Activated CD8-positive, alpha-beta T cell treated with anti-CD3 and anti-CD28 coated beads for 36 hours (primary cell): ENCODE results near the gene GPATCH8. TPM values are rescaled to one million over a fixed set of nuclear protein-coding genes. Genes with fewer than 3 reads are reported as not detected.

Source experiments
- ATAC-seq: fragments of 200-7000 bp; cut with Tn5 transposase; one replicate; pipeline ENCODE4 v1.10.0; 2021; ENCODE audit warnings: mild to moderate bottlenecking, moderate library complexity
- CTCF ChIA-PET: fragments of 350-600 bp; sonication (Branson Sonifier 250); formaldehyde crosslinking; loops from one replicate; lab custom pipeline; 2021; ENCODE audit warnings: antibody characterized with exemption; lab: Charles Lee
- POLR2A ChIA-PET: fragments of 350-600 bp; sonication (Branson Sonifier 250); formaldehyde crosslinking; loops from one replicate; lab custom pipeline; 2021; ENCODE audit warnings: antibody characterized with exemption; lab: Charles Lee
- DNase-seq: peaks from one replicate; pipeline ENCODE4 v3.0.0-alpha.2; 2020
- H3K27ac Mint-ChIP-seq: one replicate; pipeline ENCODE4 v1.8.0; 2021; ENCODE audit warnings: mild to moderate bottlenecking, mixed read lengths
- H3K27me3 Mint-ChIP-seq: one replicate; pipeline ENCODE4 v1.8.0; 2021; ENCODE audit warnings: mixed read lengths
- H3K36me3 Mint-ChIP-seq: one replicate; pipeline ENCODE4 v1.8.0; 2021; ENCODE audit warnings: low read depth, mixed read lengths
- H3K4me1 Mint-ChIP-seq: one replicate; pipeline ENCODE4 v1.8.0; 2021; ENCODE audit warnings: low read depth, mixed read lengths
- H3K4me3 Mint-ChIP-seq: one replicate; pipeline ENCODE4 v1.8.0; 2021; ENCODE audit warnings: mild to moderate bottlenecking, moderate library complexity, mixed read lengths
- H3K9me3 Mint-ChIP-seq: one replicate; pipeline ENCODE4 v1.8.0; 2021; ENCODE audit warnings: mixed read lengths
- CTCF ChIP-seq: fragments of 200-600 bp; IDR thresholded peaks from one replicate; pipeline ENCODE4 v1.8.0; 2022; ENCODE audit warnings: antibody characterized with exemption, mild to moderate bottlenecking
- intact Hi-C: fragments of 100-400 bp; cut with micrococcal nuclease; formaldehyde crosslinking; loops from one replicate; pipeline ENCODE4 v1.10.0; 2022
- total RNA-seq, 2 experiments: library from RNA; stranded (reverse); gene quantifications; one replicate each; pipeline ENCODE4 v1.2.3, GENCODE V29; 2021

GPATCH8 gene
- total RNA-seq, 2 experiments from 2014 or later: 34.0 to 36.8 TPM

GRCh38 chr17:44359006-44359405, 144.2 kb downstream of the GPATCH8 start:
- DNase-seq (no peak), ATAC-seq (no peak)
- Mint-ChIP-seq H3K36me3 (no peaks in the 10 kb centered on the region), H3K4me3 (no peak overlapping the region), H3K27ac (no peak overlapping the region), H3K9me3 (no peaks in the 10 kb centered on the region), H3K4me1 (peaks cover 2% of the 10 kb centered on the region), H3K27me3 (peaks cover 2% of the 10 kb centered on the region)
- TF ChIP-seq CTCF: no peak
- ChIA-PET POLR2A (no interaction called here), CTCF (interaction anchor here (1.2 to 5.2 kb wide), 9 partner anchors 7 to 164 kb away, joined by 3 to 51 read pairs (median 5); partner anchors contain the start of gene GRN)
- intact Hi-C loops: no loop called here

GRCh38 chr17:44358066-44358465, 145.1 kb downstream of the GPATCH8 start:
- peaks cover 2% of the 10 kb centered on the region for H3K27me3 Mint-ChIP-seq
- no peak overlapping the region for H3K4me3 Mint-ChIP-seq
- no peaks in the 10 kb centered on the region for H3K4me1 Mint-ChIP-seq
- POLR2A ChIA-PET: interaction anchor here (1.0 to 1.6 kb wide), 2 partner anchors 137 to 148 kb away, joined by 3 to 4 read pairs; no protein-coding TSS in a partner anchor
- ATAC-seq (no peak), DNase-seq (no peak)
- no peak overlapping the region for H3K27ac Mint-ChIP-seq
- no peaks in the 10 kb centered on the region for H3K9me3 Mint-ChIP-seq
- H3K36me3 Mint-ChIP-seq: no peaks in the 10 kb centered on the region
- CTCF ChIA-PET: interaction anchor here (0.8 to 3.5 kb wide), 10 partner anchors 9 to 165 kb away, joined by 3 to 14 read pairs (median 4); partner anchors contain the start of gene GRN
- intact Hi-C loops: no loop called here
- no peak for TF ChIP-seq CTCF

- Mint-ChIP-seq H3K36me3 (peaks cover 2% of the 10 kb centered on the region), H3K4me3 (no peak overlapping the region), H3K9me3 (no peaks in the 10 kb centered on the region), H3K27me3 (no peaks in the 10 kb centered on the region), H3K4me1 (no peaks in the 10 kb centered on the region), H3K27ac (no peak overlapping the region)
- ChIA-PET CTCF (interaction anchor here (1.2 to 3.5 kb wide), 4 partner anchors 11 to 19 kb away, joined by 4 to 14 read pairs (median 9); partner anchors contain the start of gene GRN), POLR2A (interaction anchor here (1.5 kb wide), 1 partner anchor 21 kb away, joined by 3 read pairs; no protein-coding TSS in a partner anchor)
- no peak for TF ChIP-seq CTCF
- no peak for ATAC-seq
- DNase-seq: no peak
- intact Hi-C loops: no loop called here
Observed at GRCh38 chr17:44356241-44356640, 147.0 kb downstream of the GPATCH8 start.

- Mint-ChIP-seq H3K4me1 (no peaks in the 10 kb centered on the region), H3K36me3 (peaks cover 2% of the 10 kb centered on the region), H3K9me3 (no peaks in the 10 kb centered on the region), H3K27me3 (no peaks in the 10 kb centered on the region), H3K4me3 (no peak overlapping the region), H3K27ac (no peak overlapping the region)
- ChIA-PET CTCF (interaction anchor here (0.5 to 4.6 kb wide), 5 partner anchors 10 to 146 kb away, joined by 3 to 35 read pairs (median 5); partner anchors contain the start of gene GRN), POLR2A (interaction anchor here (1.3 to 1.5 kb wide), 2 partner anchors 21 to 156 kb away, joined by 3 to 4 read pairs; partner anchors contain the start of gene ATXN7L3)
- no peak for TF ChIP-seq CTCF
- DNase-seq (no peak), ATAC-seq (no peak)
- intact Hi-C loops: no loop called here
Observed at GRCh38 chr17:44355642-44356099, 147.5 kb downstream of the GPATCH8 start.
